GM10847 (cell line): ENCODE results near the gene ZCCHC13.

ENCODE experiments used
- POLR2A ChIP-seq: IDR thresholded peaks from 2 replicates; pipeline ENCODE4 v1.6.1; 2011; ENCODE audit not compliant: insufficient read length; ENCODE audit errors: extremely low read depth

ZCCHC13 gene

GRCh38 chrX:74293343-74293946, 10.5 kb upstream of the ZCCHC13 start:
- peak; percentile 13 for TF ChIP-seq POLR2A

- no peak for TF ChIP-seq POLR2A
These were observed 8.9 kb upstream of the ZCCHC13 start for GRCh38 chrX:74295101-74295500.

GRCh38 chrX:74297766-74298165, 6.2 kb upstream of the ZCCHC13 start:
- no peak for TF ChIP-seq POLR2A

GRCh38 chrX:74300869-74301268, 3.1 kb upstream of the ZCCHC13 start:
- TF ChIP-seq POLR2A = no peak

- TF ChIP-seq POLR2A = no peak
These were observed 14.7 kb downstream of the ZCCHC13 start for GRCh38 chrX:74318672-74319071.

GRCh38 chrX:74321191-74321590, 17.2 kb downstream of the ZCCHC13 start:
- no peak for TF ChIP-seq POLR2A

GRCh38 chrX:74324131-74324530, 20.2 kb downstream of the ZCCHC13 start:
- TF ChIP-seq POLR2A = no peak

GRCh38 chrX:74325130-74326059, 21.4 kb downstream of the ZCCHC13 start:
- no peak for TF ChIP-seq POLR2A

GRCh38 chrX:74338852-74339251, 34.9 kb downstream of the ZCCHC13 start:
- TF ChIP-seq POLR2A = no peak

GRCh38 chrX:74340051-74340450, 36.1 kb downstream of the ZCCHC13 start:
- TF ChIP-seq POLR2A = no peak

- TF ChIP-seq POLR2A = no peak
These were observed 39.6 kb downstream of the ZCCHC13 start for GRCh38 chrX:74343343-74344279.

GRCh38 chrX:74344280-74344622, 40.3 kb downstream of the ZCCHC13 start:
- no peak for TF ChIP-seq POLR2A

- no peak for TF ChIP-seq POLR2A
These were observed 42.1 kb downstream of the ZCCHC13 start for GRCh38 chrX:74346088-74346487.

GRCh38 chrX:74349387-74349786, 45.4 kb downstream of the ZCCHC13 start:
- TF ChIP-seq POLR2A = no peak

- no peak for TF ChIP-seq POLR2A
These were observed 47.8 kb downstream of the ZCCHC13 start for GRCh38 chrX:74351760-74352159.
